WTC11 (cell line): Measurements from ENCODE around the gene REEP3. TPM values are rescaled to one million over a fixed set of nuclear protein-coding genes. Genes with fewer than 3 reads are reported as not detected.
"Not testable (repeated sequence)": the region's sequence is repeated elsewhere in the genome, so short reads cannot be mapped to it uniquely, and the experiment has no call there.

Experiments
- ATAC-seq: fragments of 200-7000 bp; cut with Tn5 transposase; 2 replicates; pipeline ENCODE4 v1.10.0; 2021; ENCODE audit warnings: mild to moderate bottlenecking, moderate library complexity
- CTCF ChIA-PET: fragments of 300-600 bp; sonication (Branson Sonifier 250); formaldehyde crosslinking; loops from one replicate; lab custom pipeline; 2021; ENCODE audit warnings: antibody characterized with exemption; lab: Charles Lee
- POLR2A ChIA-PET: fragments of 350-600 bp; sonication (Branson Sonifier 250); formaldehyde crosslinking; loops from one replicate; lab custom pipeline; 2021; ENCODE audit warnings: antibody characterized with exemption; lab: Charles Lee
- DNase-seq: peaks from one replicate; pipeline ENCODE4 v3.0.0; 2021; ENCODE audit warnings: low spot score
- H3K27ac Mint-ChIP-seq: 2 replicates; pipeline ENCODE4 v1.8.0; 2021; ENCODE audit warnings: mixed read lengths
- H3K27me3 Mint-ChIP-seq: 2 replicates; pipeline ENCODE4 v1.8.0; 2021; ENCODE audit warnings: low read depth, mild to moderate bottlenecking, moderate library complexity, mixed read lengths
- H3K36me3 Mint-ChIP-seq: 2 replicates; pipeline ENCODE4 v1.8.0; 2021; ENCODE audit warnings: mixed read lengths
- H3K4me1 Mint-ChIP-seq: 2 replicates; pipeline ENCODE4 v1.8.0; 2022; ENCODE audit warnings: mixed read lengths
- H3K4me3 Mint-ChIP-seq: 2 replicates; pipeline ENCODE4 v1.8.0; 2021; ENCODE audit warnings: mild to moderate bottlenecking, moderate library complexity, mixed read lengths
- H3K9me3 Mint-ChIP-seq: 2 replicates; pipeline ENCODE4 v1.8.0; 2021; ENCODE audit warnings: mixed read lengths
- AR ChIP-seq: fragments of 250-450 bp; sonication (Bioruptor Pico); IDR thresholded peaks from 2 replicates; pipeline ENCODE4 v1.9.0; 2021; ENCODE audit warnings: mild to moderate bottlenecking
- CDX4 ChIP-seq: fragments of 250-450 bp; sonication (Bioruptor Pico); IDR thresholded peaks from 2 replicates; pipeline ENCODE4 v1.9.0; 2021; ENCODE audit warnings: moderate library complexity, mild to moderate bottlenecking, inconsistent platforms, borderline replicate concordance
- CREM ChIP-seq: sonication (generic); formaldehyde crosslinking; IDR thresholded peaks from 2 replicates; pipeline ENCODE4 v1.8.1; 2022; ENCODE audit warnings: mild to moderate bottlenecking, missing genetic modification reagents, moderate library complexity
- ELF4 ChIP-seq: sonication (generic); formaldehyde crosslinking; IDR thresholded peaks from 2 replicates; pipeline ENCODE4 v1.8.1; 2022; ENCODE audit warnings: low read depth, mild to moderate bottlenecking, moderate library complexity, missing genetic modification reagents
- FOXP4 ChIP-seq: sonication (generic); formaldehyde crosslinking; IDR thresholded peaks from 2 replicates; pipeline ENCODE4 v1.8.0; 2022; ENCODE audit warnings: mild to moderate bottlenecking, missing genetic modification reagents
- GTF2I ChIP-seq: fragments of 250-450 bp; sonication (Bioruptor Pico); conservative IDR thresholded peaks from 2 replicates; pipeline ENCODE4 v1.4.0; 2021; ENCODE audit warnings: mild to moderate bottlenecking
- IRF2 ChIP-seq: sonication (generic); formaldehyde crosslinking; IDR thresholded peaks from 2 replicates; pipeline ENCODE4 v1.8.0; 2022; ENCODE audit warnings: low read depth, missing genetic modification reagents, borderline replicate concordance
- MLX ChIP-seq: sonication (generic); formaldehyde crosslinking; IDR thresholded peaks from 2 replicates; pipeline ENCODE4 v1.8.1; 2023; ENCODE audit warnings: mild to moderate bottlenecking, missing genetic modification reagents, moderate library complexity
- PRRX2 ChIP-seq: fragments of 250-450 bp; sonication (Bioruptor Pico); IDR thresholded peaks from 2 replicates; pipeline ENCODE4 v1.8.0; 2021; ENCODE audit warnings: mild to moderate bottlenecking
- SMAD3 ChIP-seq: sonication (generic); formaldehyde crosslinking; IDR thresholded peaks from 2 replicates; pipeline ENCODE4 v1.8.0; 2022; ENCODE audit warnings: missing genetic modification reagents, mild to moderate bottlenecking, borderline replicate concordance
- TP53 ChIP-seq: sonication (generic); formaldehyde crosslinking; IDR thresholded peaks from 2 replicates; pipeline ENCODE4 v1.8.1; 2023; ENCODE audit warnings: mild to moderate bottlenecking, missing genetic modification reagents
- USF1 ChIP-seq: sonication (generic); formaldehyde crosslinking; IDR thresholded peaks from 2 replicates; pipeline ENCODE4 v1.8.0; 2022; ENCODE audit warnings: mild to moderate bottlenecking, missing genetic modification reagents
- ZBTB43 ChIP-seq: sonication (generic); formaldehyde crosslinking; IDR thresholded peaks from 2 replicates; pipeline ENCODE4 v1.8.1; 2023; ENCODE audit warnings: mild to moderate bottlenecking, missing genetic modification reagents
- ZMAT4 ChIP-seq: fragments of 250-450 bp; sonication (Bioruptor Pico); IDR thresholded peaks from 2 replicates; pipeline ENCODE4 v1.9.0; 2021; ENCODE audit warnings: mild to moderate bottlenecking
- ZNF138 ChIP-seq: sonication (generic); formaldehyde crosslinking; conservative IDR thresholded peaks from 2 replicates; pipeline ENCODE4 v1.8.1; 2022; ENCODE audit warnings: mild to moderate bottlenecking, moderate library complexity, missing genetic modification reagents
- ZNF317 ChIP-seq: sonication (generic); formaldehyde crosslinking; IDR thresholded peaks from 2 replicates; pipeline ENCODE4 v1.8.1; 2023; ENCODE audit warnings: low read depth, mild to moderate bottlenecking, moderate library complexity, missing genetic modification reagents, borderline replicate concordance
- ZNF396 ChIP-seq: fragments of 250-450 bp; sonication (Bioruptor Pico); IDR thresholded peaks from 2 replicates; pipeline ENCODE4 v1.8.0; 2021; ENCODE audit warnings: mild to moderate bottlenecking, moderate library complexity, borderline replicate concordance
- ZNF416 ChIP-seq: fragments of 250-450 bp; sonication (Bioruptor Pico); IDR thresholded peaks from 2 replicates; pipeline ENCODE4 v1.9.0; 2021; ENCODE audit warnings: mild to moderate bottlenecking, inconsistent platforms
- ZNF425 ChIP-seq: fragments of 250-450 bp; sonication (Bioruptor Pico); conservative IDR thresholded peaks from 2 replicates; pipeline ENCODE4 v1.9.0; 2021; ENCODE audit warnings: mild to moderate bottlenecking
- ZSCAN18 ChIP-seq: fragments of 250-450 bp; sonication (Bioruptor Pico); IDR thresholded peaks from 2 replicates; pipeline ENCODE4 v2.1.2; 2022; ENCODE audit warnings: mild to moderate bottlenecking, moderate library complexity
- total RNA-seq: library from RNA; stranded (reverse); gene quantifications from 3 replicates; pipeline ENCODE4 v1.2.3, GENCODE V29; 2021

Gene REEP3
- total RNA-seq, 1 experiment from 2014 or later, result 18.5 TPM

- no peak for TF ChIP-seq TP53 (CRISPR knock-in tag)
- no peak for TF ChIP-seq ZBTB43
- TF ChIP-seq ZMAT4 (CRISPR knock-in tag), result no peak
- TF ChIP-seq CDX4 (CRISPR knock-in tag), result no peak
- no peak for TF ChIP-seq ZSCAN18 (CRISPR knock-in tag)
- TF ChIP-seq SMAD3, result no peak
- no peak for TF ChIP-seq ZNF317
- no peak for TF ChIP-seq MLX (CRISPR knock-in tag)
- no peak for TF ChIP-seq USF1 (CRISPR knock-in tag)
- TF ChIP-seq FOXP4, result no peak
- TF ChIP-seq GTF2I (CRISPR knock-in tag), result no peak
- no peak for TF ChIP-seq AR (CRISPR knock-in tag)
- no peak for TF ChIP-seq ELF4 (CRISPR knock-in tag)
- no peak for TF ChIP-seq ZNF416
- no peak for TF ChIP-seq ZNF138 (CRISPR knock-in tag)
- TF ChIP-seq PRRX2 (CRISPR knock-in tag), result no peak
- TF ChIP-seq IRF2 (CRISPR knock-in tag), result no peak
- no peak for TF ChIP-seq CREM (CRISPR knock-in tag)
- TF ChIP-seq ZNF396 (CRISPR knock-in tag), result no peak
- TF ChIP-seq ZNF425 (CRISPR knock-in tag), result no peak
- TF ChIP-seq, all 79 proteins: peak for 0
- H3K27me3 Mint-ChIP-seq, result no peaks in the 10 kb centered on the region
- H3K4me1 Mint-ChIP-seq, result no peaks in the 10 kb centered on the region
- H3K36me3 Mint-ChIP-seq, result no peaks in the 10 kb centered on the region
- POLR2A ChIA-PET, result no interaction called here
- H3K27ac Mint-ChIP-seq, result no peak overlapping the region
- H3K9me3 Mint-ChIP-seq, result peaks cover 7% of the 10 kb centered on the region
- no peak overlapping the region for H3K4me3 Mint-ChIP-seq
- CTCF ChIA-PET, result interaction anchor here (0.9 kb wide), 1 partner anchor 11 kb away, joined by 3 read pairs; no protein-coding TSS in a partner anchor
- ATAC-seq (no peak), DNase-seq (no peak)
These were observed 136.6 kb downstream of the REEP3 start for GRCh38 chr10:63657761-63658160.

GRCh38 chr10:63660941-63661340, 139.7 kb downstream of the REEP3 start:
- CTCF ChIA-PET, result interaction anchor here (1.5 kb wide), 1 partner anchor 59 kb away, joined by 4 read pairs; no protein-coding TSS in a partner anchor
- DNase-seq, H3K4me3 Mint-ChIP-seq, H3K27me3 Mint-ChIP-seq, ATAC-seq, H3K27ac Mint-ChIP-seq, H3K36me3 Mint-ChIP-seq, H3K9me3 Mint-ChIP-seq: not testable (repeated sequence)
- peaks cover 13% of the 10 kb centered on the region for H3K4me1 Mint-ChIP-seq
- POLR2A ChIA-PET, result interaction anchor here (1.3 kb wide), 1 partner anchor 30 kb away, joined by 3 read pairs; no protein-coding TSS in a partner anchor
